Myocyte (in vitro differentiated cells): ENCODE results near the gene ARTN. TPM values are rescaled to one million over a fixed set of nuclear protein-coding genes. Genes with fewer than 3 reads are reported as not detected.

Source experiments
- DNase-seq: peaks from one replicate; pipeline ENCODE4 v3.0.0-alpha.2; 2012; ENCODE audit warnings: low read depth
- total RNA-seq: library from RNA; depleted of rRNA; stranded (reverse); fragments of >200 nt; gene quantifications from 2 replicates; pipeline ENCODE4 v1.2.3, GENCODE V29; 2014

Gene ARTN
- total RNA-seq, 1 donor from 2014 or later = 0.80 TPM

GRCh38 chr1:43969416-43969745 lies 35.8 kb downstream of the ARTN start:
- no peak for DNase-seq

GRCh38 chr1:43969746-43970466 lies 36.3 kb downstream of the ARTN start, which contains the start of gene DPH2:
Gene DPH2, plus strand, starts transcription at chr1:43970010. Its CDS starts 166 bp downstream, at chr1:43970176.
- peak; percentile 97 for DNase-seq

- no peak for DNase-seq
Observed at GRCh38 chr1:43970502-43970901, 36.9 kb downstream of the ARTN start.

- no peak for DNase-seq
Observed at GRCh38 chr1:43970911-43971310, 37.3 kb downstream of the ARTN start.

GRCh38 chr1:43971336-43971980 lies 37.9 kb downstream of the ARTN start:
- DNase-seq = no peak

- DNase-seq = no peak
Observed at GRCh38 chr1:43973981-43974442, 40.4 kb downstream of the ARTN start.

GRCh38 chr1:43974443-43975248 lies 41.0 kb downstream of the ARTN start, which contains the start of gene ATP6V0B:
Gene ATP6V0B, plus strand, starts transcription at chr1:43974960. Its CDS starts 81 bp downstream, at chr1:43975041.
- peak; percentile 96 for DNase-seq

GRCh38 chr1:43975249-43975961 lies 41.8 kb downstream of the ARTN start:
- DNase-seq = peak; percentile 28

- DNase-seq = no peak
Observed at GRCh38 chr1:43976045-43976444, 42.4 kb downstream of the ARTN start.

GRCh38 chr1:43976890-43977289 lies 43.3 kb downstream of the ARTN start:
- DNase-seq = no peak

GRCh38 chr1:43977376-43978263 lies 44.0 kb downstream of the ARTN start:
- no peak for DNase-seq

GRCh38 chr1:43978264-43978550 lies 44.6 kb downstream of the ARTN start:
- no peak for DNase-seq

GRCh38 chr1:43978551-43979260 lies 45.1 kb downstream of the ARTN start, which contains the start of gene B4GALT2:
Gene B4GALT2, plus strand, starts transcription at chr1:43979210. Its CDS starts 1,951 bp downstream, at chr1:43981161.
- DNase-seq = peak; percentile 33

GRCh38 chr1:43979261-43979527 lies 45.6 kb downstream of the ARTN start:
- DNase-seq = no peak

GRCh38 chr1:43979528-43980254 lies 46.1 kb downstream of the ARTN start:
- peak; percentile 65 for DNase-seq

- no peak for DNase-seq
Observed at GRCh38 chr1:43980255-43981134, 46.9 kb downstream of the ARTN start.

- no peak for DNase-seq
Observed at GRCh38 chr1:43981135-43981491, 47.5 kb downstream of the ARTN start.

- DNase-seq = no peak
Observed at GRCh38 chr1:43981636-43982035, 48.0 kb downstream of the ARTN start.
